NT2/D1 (cell line): ENCODE results near the gene RNF217.
"Not testable (repeated sequence)": the region's sequence is repeated elsewhere in the genome, so short reads cannot be mapped to it uniquely, and the experiment has no call there.

Experiments
- SUZ12 ChIP-seq: IDR thresholded peaks from 2 replicates; pipeline ENCODE4 v1.6.1; 2011; ENCODE audit not compliant: insufficient read length, insufficient read depth; ENCODE audit errors: extremely low read depth
- YY1 ChIP-seq: IDR thresholded peaks from 2 replicates; pipeline ENCODE4 v1.6.1; 2011; ENCODE audit not compliant: insufficient read length, insufficient read depth
- ZNF274 ChIP-seq: IDR thresholded peaks from 2 replicates; pipeline ENCODE4 v1.6.1; 2011; ENCODE audit warnings: mild to moderate bottlenecking, low read depth, low read length

DNA sequence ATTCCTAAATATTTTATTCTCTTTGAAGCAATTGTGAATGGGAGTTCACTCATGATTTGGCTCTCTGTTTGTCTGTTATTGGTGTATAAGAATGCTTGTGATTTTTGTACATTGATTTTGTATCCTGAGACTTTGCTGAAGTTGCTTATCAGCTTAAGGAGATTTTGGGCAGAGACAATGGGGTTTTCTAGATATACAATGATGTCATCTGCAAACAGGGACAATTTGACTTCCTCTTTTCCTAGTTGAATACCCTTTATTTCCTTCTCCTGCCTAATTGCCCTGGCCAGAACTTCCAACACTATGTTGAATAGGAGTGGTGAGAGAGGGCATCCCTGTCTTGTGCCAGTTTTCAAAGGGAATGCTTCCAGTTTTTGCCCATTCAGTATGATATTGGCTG, 72.7 kb downstream of the RNF217 start:
- not testable (repeated sequence) for TF ChIP-seq SUZ12, ZNF274, YY1
